RWPE1 (cell line): ENCODE results near the gene AATK.

Experiments used
- CTCF ChIA-PET: fragments of 350-600 bp; sonication (Branson Sonifier 250); formaldehyde crosslinking; extraction: SDS; loops from one replicate; lab custom pipeline; 2021; lab: Yijun Ruan, JAX
- POLR2A ChIA-PET: fragments of 400-600 bp; formaldehyde crosslinking; extraction: SDS; loops from one replicate; lab custom pipeline; 2020; ENCODE audit warnings: antibody characterized with exemption; ENCODE audit not compliant: low non-redundant PET; lab: Yijun Ruan, JAX
- DNase-seq: peaks from one replicate; pipeline ENCODE4 v3.0.0; 2012; ENCODE audit warnings: low spot score
- H3K27ac ChIP-seq: fragments of 450-650 bp; 2 replicates; pipeline ENCODE4 v1.5.1; 2017
- CTCF ChIP-seq: fragments of 450-650 bp; conservative IDR thresholded peaks from 2 replicates; pipeline ENCODE4 v1.5.1; 2017; ENCODE audit warnings: low read depth, mild to moderate bottlenecking

Gene AATK

GRCh38 chr17:81197409-81197795, 31.4 kb upstream of the AATK start:
- DNase-seq: no peak
- TF ChIP-seq CTCF: no peak
- H3K27ac ChIP-seq: no peak overlapping the region
- POLR2A ChIA-PET: no interaction called here
- CTCF ChIA-PET: no interaction called here

- POLR2A ChIA-PET: no interaction called here
- DNase-seq: no peak
- no peak for TF ChIP-seq CTCF
- CTCF ChIA-PET: interaction anchor here (0.6 kb wide), 1 partner anchor 74 kb away, joined by 3 read pairs; no protein-coding TSS in a partner anchor
- H3K27ac ChIP-seq: no peak overlapping the region
Observed at GRCh38 chr17:81196505-81197408, 30.7 kb upstream of the AATK start.

GRCh38 chr17:81195941-81196495, 30.0 kb upstream of the AATK start:
- ChIA-PET POLR2A (no interaction called here), CTCF (interaction anchor here (0.6 kb wide), 1 partner anchor 75 kb away, joined by 3 read pairs; no protein-coding TSS in a partner anchor)
- peak overlapping the region; percentile 29 for H3K27ac ChIP-seq
- DNase-seq: no peak
- no peak for TF ChIP-seq CTCF

GRCh38 chr17:81194941-81195901, 29.2 kb upstream of the AATK start:
- POLR2A ChIA-PET: no interaction called here
- peak overlapping the region; percentile 29 for H3K27ac ChIP-seq
- TF ChIP-seq CTCF: no peak
- CTCF ChIA-PET: no interaction called here
- no peak for DNase-seq

GRCh38 chr17:81194225-81194760, 28.3 kb upstream of the AATK start:
- CTCF ChIA-PET: interaction anchor here (1.1 kb wide), 1 partner anchor 22 kb away, joined by 3 read pairs; no protein-coding TSS in a partner anchor
- DNase-seq: no peak
- no peak for TF ChIP-seq CTCF
- no peak overlapping the region for H3K27ac ChIP-seq
- POLR2A ChIA-PET: no interaction called here
